SK-N-DZ (cell line): ENCODE measurements around the gene C19orf53.

Experiments
- DNase-seq: peaks from one replicate; pipeline ENCODE4 v3.0.0-alpha.2; 2015; ENCODE audit warnings: low spot score

C19orf53 gene

GRCh38 chr19:13795595-13796300 is 21.5 kb downstream of the C19orf53 start:
- DNase-seq, result no peak

GRCh38 chr19:13796301-13797057 is 22.2 kb downstream of the C19orf53 start:
- DNase-seq, result no peak

GRCh38 chr19:13797058-13797440 is 22.8 kb downstream of the C19orf53 start:
- no peak for DNase-seq

GRCh38 chr19:13797870-13798269 is 23.6 kb downstream of the C19orf53 start:
- no peak for DNase-seq

GRCh38 chr19:13799669-13800068 is 25.4 kb downstream of the C19orf53 start:
- DNase-seq, result no peak

- no peak for DNase-seq
Measured at GRCh38 chr19:13803038-13803437, 28.8 kb downstream of the C19orf53 start.

- no peak for DNase-seq
Measured at GRCh38 chr19:13804830-13805683, 30.8 kb downstream of the C19orf53 start.

- no peak for DNase-seq
Measured at GRCh38 chr19:13806728-13807127, 32.5 kb downstream of the C19orf53 start.

GRCh38 chr19:13807421-13808021 is 33.3 kb downstream of the C19orf53 start:
- DNase-seq, result no peak

GRCh38 chr19:13808856-13809255 is 34.6 kb downstream of the C19orf53 start:
- no peak for DNase-seq

- DNase-seq, result no peak
Measured at GRCh38 chr19:13812544-13812943, 38.3 kb downstream of the C19orf53 start.

GRCh38 chr19:13813147-13813546 is 38.9 kb downstream of the C19orf53 start:
- DNase-seq, result no peak

GRCh38 chr19:13814550-13814949 is 40.3 kb downstream of the C19orf53 start:
- DNase-seq, result no peak

GRCh38 chr19:13817018-13817614 is 42.9 kb downstream of the C19orf53 start:
- no peak for DNase-seq

GRCh38 chr19:13817615-13818371 is 43.5 kb downstream of the C19orf53 start:
- DNase-seq, result no peak

- DNase-seq, result no peak
Measured at GRCh38 chr19:13819238-13819637, 45.0 kb downstream of the C19orf53 start.

- DNase-seq, result no peak
Measured at GRCh38 chr19:13821292-13821691, 47.0 kb downstream of the C19orf53 start.

- no peak for DNase-seq
Measured at GRCh38 chr19:13823256-13823655, 49.0 kb downstream of the C19orf53 start.

GRCh38 chr19:13823901-13824300 is 49.6 kb downstream of the C19orf53 start:
- no peak for DNase-seq

GRCh38 chr19:13824703-13825102 is 50.4 kb downstream of the C19orf53 start:
- no peak for DNase-seq
